GM19035 (cell line): ENCODE measurements around the gene SYPL1.

ENCODE experiments used
- ATAC-seq: cut with Tn5 transposase; IDR thresholded peaks from one replicate; pipeline ENCODE4 v1.9.1; 2021; ENCODE audit not compliant: unreplicated experiment

SYPL1 gene

DNA sequence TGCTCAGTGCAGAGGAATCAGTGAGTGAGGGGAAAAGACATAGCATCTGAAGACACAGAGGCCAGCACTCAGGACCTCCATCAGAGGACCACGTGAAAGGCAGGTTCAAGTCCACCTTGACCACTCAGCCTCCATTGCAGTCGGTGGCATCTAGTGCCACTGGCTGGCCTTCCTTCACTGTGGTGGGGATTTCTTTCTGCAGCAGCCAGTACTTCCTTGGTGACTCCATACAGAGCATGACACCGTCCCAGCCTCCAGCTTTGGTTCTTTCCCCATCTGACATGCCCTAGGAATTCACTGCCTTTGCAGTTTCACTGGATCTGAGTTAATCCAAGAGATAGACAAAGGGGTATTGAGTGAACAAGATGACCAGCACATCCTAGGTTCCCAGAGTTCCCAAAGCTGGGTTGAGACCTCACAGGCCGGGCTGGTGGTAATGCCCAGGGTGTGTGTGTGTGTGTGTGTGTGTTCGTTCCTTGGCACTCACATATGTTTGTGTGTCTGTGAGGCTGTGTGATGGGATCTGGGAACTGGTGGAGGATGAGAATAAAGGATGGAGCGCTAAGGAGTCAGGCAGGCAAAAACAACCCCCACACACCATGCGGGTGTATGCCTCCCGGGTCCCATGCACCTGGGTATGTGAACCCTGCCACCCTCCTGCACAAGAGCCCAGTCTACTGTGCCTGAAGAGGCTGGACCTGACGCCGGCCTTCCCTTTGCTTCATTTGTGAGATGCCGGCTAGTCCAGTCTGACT is 57.8 kb downstream of the SYPL1 start:
- ATAC-seq, result no peak

- ATAC-seq, result no peak
These were observed 59.0 kb downstream of the SYPL1 start for GRCh38 chr7:106053109-106053508.

- ATAC-seq, result no peak
These were observed 59.4 kb downstream of the SYPL1 start for GRCh38 chr7:106052681-106053080.

DNA sequence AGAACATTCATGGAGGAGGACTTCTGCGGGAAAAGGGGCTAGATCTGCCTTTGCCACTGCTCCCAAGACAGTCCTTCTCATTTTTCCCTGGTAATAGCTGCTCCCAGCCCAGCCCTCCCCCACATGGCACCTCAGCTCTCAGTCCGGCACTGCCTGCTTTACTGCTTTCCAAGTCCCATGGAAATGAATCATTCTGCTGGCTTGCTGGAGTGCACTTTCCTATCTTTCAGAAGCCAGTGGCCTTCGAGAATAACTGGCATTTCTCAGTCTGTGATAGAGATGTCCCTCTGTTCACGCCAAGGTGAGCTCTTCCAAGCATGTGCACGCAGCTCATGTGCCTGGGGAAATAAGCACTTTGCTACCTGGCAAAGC is 61.4 kb downstream of the SYPL1 start:
- ATAC-seq, result no peak

GRCh38 chr7:106050002-106050745 is 61.9 kb downstream of the SYPL1 start:
- no peak for ATAC-seq

DNA sequence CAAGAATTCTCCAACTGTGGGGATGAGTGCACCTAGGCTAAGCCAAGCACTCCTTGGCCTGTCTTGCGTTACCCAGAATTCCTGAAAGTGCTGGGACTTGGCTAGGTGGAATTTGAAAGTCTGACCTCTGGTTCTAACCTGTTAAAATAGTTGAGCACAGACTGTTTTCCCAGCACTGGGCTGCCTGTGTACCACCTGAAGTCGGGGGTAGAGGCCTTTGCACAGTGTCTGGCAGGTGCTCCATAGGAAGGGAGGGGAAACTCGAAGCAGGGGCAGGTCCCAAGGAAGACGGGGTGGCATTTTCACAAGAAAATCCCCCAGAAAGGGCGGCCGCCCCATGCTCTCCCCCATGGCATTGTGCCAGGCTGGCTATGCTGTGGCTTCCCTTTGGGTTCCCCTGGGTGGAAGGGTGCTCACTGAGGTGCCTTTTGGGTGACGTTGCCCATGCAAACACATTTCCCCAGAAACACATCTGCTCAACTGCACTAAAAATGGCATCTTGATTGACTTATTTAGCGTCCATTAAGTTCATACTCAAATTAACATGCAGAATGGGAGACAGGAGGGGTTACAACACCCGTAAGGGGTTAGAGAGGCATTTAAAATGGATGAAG is 62.9 kb downstream of the SYPL1 start:
- no peak for ATAC-seq

- no peak for ATAC-seq
These were observed 63.4 kb downstream of the SYPL1 start for GRCh38 chr7:106048706-106049020.

DNA sequence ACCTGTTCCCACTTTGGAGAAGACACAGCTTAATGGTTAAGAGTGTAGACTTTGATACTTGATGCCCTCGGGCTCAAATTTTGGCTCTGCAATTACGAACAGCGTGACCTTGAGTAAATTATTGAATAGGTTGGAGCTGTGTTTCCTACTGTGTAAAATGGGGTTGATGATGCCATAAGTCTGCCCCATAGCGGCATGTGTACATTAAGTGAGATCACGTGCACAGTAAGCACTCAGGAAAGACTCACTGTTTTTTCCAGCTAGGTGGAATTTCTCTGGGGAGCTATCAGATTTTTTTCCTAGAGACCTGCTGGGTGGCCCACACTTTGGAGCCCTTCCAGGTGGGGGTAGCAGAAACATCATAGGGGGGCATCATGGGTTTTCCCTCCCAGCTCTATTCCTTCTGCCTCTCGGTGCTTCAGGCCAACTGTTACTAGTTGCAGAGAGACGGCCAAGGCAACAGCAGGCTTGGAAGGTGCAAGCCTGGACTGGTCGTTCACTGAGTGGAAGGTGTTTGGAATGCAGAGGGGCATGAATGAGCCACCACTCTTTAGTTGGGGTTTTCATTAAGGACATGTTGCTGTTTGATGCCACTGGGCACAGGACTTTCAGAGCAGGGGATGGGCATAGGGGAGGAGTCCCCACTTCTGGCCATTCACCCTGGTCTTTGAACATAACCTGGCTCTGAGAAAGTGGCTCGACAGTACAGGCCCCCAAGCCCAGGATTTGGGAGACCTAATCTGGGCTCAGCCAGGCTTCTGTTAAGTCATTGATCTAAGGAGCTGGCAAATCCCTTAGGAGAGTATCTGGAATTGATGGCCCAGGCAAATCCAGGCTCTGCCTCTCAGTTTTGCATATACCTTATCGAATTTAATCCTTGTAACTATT is 64.0 kb downstream of the SYPL1 start:
- ATAC-seq, result no peak

DNA sequence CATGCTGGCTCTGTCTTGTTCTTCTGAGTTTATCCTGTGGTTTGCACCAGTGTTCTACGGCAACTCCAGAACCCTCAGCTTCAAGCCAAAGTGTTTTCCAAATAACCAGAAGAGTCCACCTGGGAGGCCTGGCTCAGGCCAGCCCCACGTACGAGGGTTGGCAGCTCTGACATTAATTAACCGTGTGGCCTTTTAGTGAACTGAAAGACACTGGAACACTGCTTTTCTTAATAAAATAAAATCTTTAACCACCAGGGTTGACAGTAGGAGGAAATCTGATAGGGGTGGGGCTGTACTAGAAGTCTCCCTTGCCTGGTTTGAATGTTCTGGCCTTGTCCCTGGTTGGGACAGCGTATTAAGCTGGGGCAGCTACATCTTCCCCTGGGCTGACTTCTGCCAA is 64.9 kb downstream of the SYPL1 start:
- ATAC-seq, result no peak

- ATAC-seq, result no peak
These were observed 66.5 kb downstream of the SYPL1 start for GRCh38 chr7:106045586-106045985.

DNA sequence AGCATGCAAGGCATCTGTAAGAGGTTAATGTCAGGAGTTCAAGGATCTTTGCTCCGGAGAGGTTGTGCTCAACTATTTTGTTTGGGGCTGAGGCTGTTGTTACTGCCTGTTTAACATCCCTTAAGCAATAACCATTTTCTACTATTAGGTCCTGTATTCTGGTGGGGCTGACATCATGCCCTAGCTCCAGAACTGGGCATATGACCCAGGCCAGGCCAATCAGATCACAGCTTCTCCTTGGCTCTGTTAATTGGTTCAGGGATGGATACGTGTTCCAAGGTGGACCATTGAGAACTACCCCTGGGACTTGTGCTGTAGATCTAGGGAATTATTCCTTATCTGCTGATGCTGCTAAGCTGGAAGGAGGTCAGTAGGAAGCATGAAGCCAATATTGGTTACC is 67.0 kb downstream of the SYPL1 start:
- ATAC-seq, result no peak

GRCh38 chr7:106042196-106042611 is 69.9 kb downstream of the SYPL1 start:
- ATAC-seq, result no peak

DNA sequence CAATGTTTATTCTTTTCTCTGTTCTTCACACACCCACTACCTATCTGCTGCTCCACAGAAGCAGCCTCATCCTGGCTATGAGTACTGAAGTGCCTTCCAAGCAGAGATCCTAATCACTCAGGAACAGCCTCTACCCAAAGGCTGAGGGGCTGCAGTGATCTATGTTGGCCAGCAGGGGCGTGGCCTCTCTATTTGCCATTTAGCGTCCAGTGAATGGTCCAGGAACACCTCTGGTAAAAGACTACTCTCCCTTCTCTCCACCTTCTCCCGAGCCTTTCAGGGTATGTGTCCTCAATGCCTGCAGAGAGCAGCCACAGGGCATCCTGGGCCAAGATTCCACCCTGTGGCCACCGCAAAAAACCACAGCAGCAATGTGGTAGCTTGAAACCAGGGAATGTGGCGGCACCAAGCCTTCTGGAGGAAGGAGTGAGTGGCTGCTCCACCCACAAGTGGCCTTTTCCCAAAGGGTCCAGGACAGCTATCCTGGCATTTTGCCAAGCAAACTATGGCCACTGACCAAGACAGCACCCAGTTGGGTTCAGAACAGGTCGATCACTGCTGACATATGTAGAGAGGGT is 70.9 kb downstream of the SYPL1 start:
- no peak for ATAC-seq
